ENCODE results near the gene LHFPL2.

Gene LHFPL2

GRCh38 chr5:78500871-78501270 lies 147.7 kb downstream of the LHFPL2 start:
- DNase-seq (ENCODE audit: low read depth), result no peak

GRCh38 chr5:78500028-78500427 lies 148.5 kb downstream of the LHFPL2 start:
- no peak for DNase-seq (ENCODE audit: low read depth)

GRCh38 chr5:78499485-78499884 lies 149.1 kb downstream of the LHFPL2 start:
- no peak for DNase-seq (ENCODE audit: low read depth)

- no peak for DNase-seq (ENCODE audit: low read depth)
Measured at GRCh38 chr5:78497573-78498533, 150.7 kb downstream of the LHFPL2 start.

- no peak for DNase-seq (ENCODE audit: low read depth)
Measured at GRCh38 chr5:78496373-78496772, 152.2 kb downstream of the LHFPL2 start.

GRCh38 chr5:78495800-78496199 lies 152.8 kb downstream of the LHFPL2 start:
- no peak for DNase-seq (ENCODE audit: low read depth)

GRCh38 chr5:78492650-78493049 lies 155.9 kb downstream of the LHFPL2 start:
- no peak for DNase-seq (ENCODE audit: low read depth)

GRCh38 chr5:78492224-78492623 lies 156.3 kb downstream of the LHFPL2 start:
- no peak for DNase-seq (ENCODE audit: low read depth)

- no peak for DNase-seq (ENCODE audit: low read depth)
Measured at GRCh38 chr5:78490709-78491485, 157.7 kb downstream of the LHFPL2 start.

- no peak for DNase-seq (ENCODE audit: low read depth)
Measured at GRCh38 chr5:78487846-78488245, 160.7 kb downstream of the LHFPL2 start.

- no peak for DNase-seq (ENCODE audit: low read depth)
Measured at GRCh38 chr5:78486218-78486617, 162.4 kb downstream of the LHFPL2 start.

GRCh38 chr5:78483809-78484521 lies 164.6 kb downstream of the LHFPL2 start:
- no peak for DNase-seq (ENCODE audit: low read depth)

GRCh38 chr5:78482948-78483347 lies 165.6 kb downstream of the LHFPL2 start:
- DNase-seq (ENCODE audit: low read depth), result no peak

GRCh38 chr5:78476795-78477194 lies 171.8 kb downstream of the LHFPL2 start:
- DNase-seq (ENCODE audit: low read depth), result no peak

- DNase-seq (ENCODE audit: low read depth), result no peak
Measured at GRCh38 chr5:78475370-78475769, 173.2 kb downstream of the LHFPL2 start.

GRCh38 chr5:78473751-78474150 lies 174.8 kb downstream of the LHFPL2 start:
- no peak for DNase-seq (ENCODE audit: low read depth)

- DNase-seq (ENCODE audit: low read depth), result no peak
Measured at GRCh38 chr5:78472469-78473106, 176.0 kb downstream of the LHFPL2 start.

GRCh38 chr5:78471896-78472295 lies 176.7 kb downstream of the LHFPL2 start:
- no peak for DNase-seq (ENCODE audit: low read depth)

GRCh38 chr5:78467752-78468357 lies 180.7 kb downstream of the LHFPL2 start:
- no peak for DNase-seq (ENCODE audit: low read depth)

- DNase-seq (ENCODE audit: low read depth), result no peak
Measured at GRCh38 chr5:78467140-78467539, 181.4 kb downstream of the LHFPL2 start.

GRCh38 chr5:78458843-78459242 lies 189.7 kb downstream of the LHFPL2 start:
- DNase-seq (ENCODE audit: low read depth), result no peak

Measured in stimulated activated CD8-positive, alpha-beta memory T cell treated with anti-CD3 and anti-CD28 coated beads, Interleukin-4, amount 100 ng/mL, for 24 hours (primary cell).